GM10248 (cell line): Measurements from ENCODE around the gene GSK3A.

ENCODE experiments used
- CTCF ChIA-PET: fragments of 300-600 bp; sonication (Branson Sonifier 250); formaldehyde crosslinking; extraction: SDS; loops from one replicate; lab custom pipeline; 2021; ENCODE audit warnings: antibody characterized with exemption; lab: Yijun Ruan, JAX
- POLR2A ChIA-PET: fragments of 350-650 bp; sonication (Branson Sonifier 250); formaldehyde crosslinking; extraction: SDS; loops from one replicate; lab custom pipeline; 2020; ENCODE audit warnings: antibody characterized with exemption; lab: Yijun Ruan, JAX
- DNase-seq: peaks from one replicate; pipeline ENCODE4 v3.0.0; 2012; ENCODE audit errors: extremely low spot score
- TF ChIP-seq, protein P1 (sequence below): IDR thresholded peaks from 2 replicates; pipeline ENCODE4 v1.5.1; 2012; ENCODE audit warnings: mild to moderate bottlenecking, low read depth; ENCODE audit errors: extremely low read depth, missing control alignments, control extremely low read depth

Gene GSK3A

DNA sequence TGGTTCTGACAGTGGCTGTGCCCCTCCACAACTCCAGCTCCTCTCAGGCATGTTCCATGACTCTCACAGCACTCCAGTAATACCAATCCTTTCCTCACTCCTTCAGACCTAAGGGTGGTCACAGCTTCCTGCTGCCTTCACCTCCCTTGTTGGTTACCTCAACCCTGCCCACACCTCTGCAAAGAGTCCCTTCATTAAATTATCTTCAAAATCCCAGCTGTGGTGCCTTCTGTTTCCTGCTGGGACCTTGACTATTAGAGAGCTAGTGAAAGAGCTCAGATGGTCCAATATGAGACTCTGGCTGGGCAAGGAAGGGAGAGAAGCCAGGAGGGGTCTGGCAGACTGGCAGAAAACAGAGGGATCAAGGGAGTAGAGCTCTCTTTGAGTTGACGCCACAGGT lies 51.1 kb downstream of the GSK3A start:
- POLR2A ChIA-PET = interaction anchor here (0.5 kb wide), 1 partner anchor 246 kb away, joined by 4 read pairs; no protein-coding TSS in a partner anchor
- TF ChIP-seq, protein P1, sequence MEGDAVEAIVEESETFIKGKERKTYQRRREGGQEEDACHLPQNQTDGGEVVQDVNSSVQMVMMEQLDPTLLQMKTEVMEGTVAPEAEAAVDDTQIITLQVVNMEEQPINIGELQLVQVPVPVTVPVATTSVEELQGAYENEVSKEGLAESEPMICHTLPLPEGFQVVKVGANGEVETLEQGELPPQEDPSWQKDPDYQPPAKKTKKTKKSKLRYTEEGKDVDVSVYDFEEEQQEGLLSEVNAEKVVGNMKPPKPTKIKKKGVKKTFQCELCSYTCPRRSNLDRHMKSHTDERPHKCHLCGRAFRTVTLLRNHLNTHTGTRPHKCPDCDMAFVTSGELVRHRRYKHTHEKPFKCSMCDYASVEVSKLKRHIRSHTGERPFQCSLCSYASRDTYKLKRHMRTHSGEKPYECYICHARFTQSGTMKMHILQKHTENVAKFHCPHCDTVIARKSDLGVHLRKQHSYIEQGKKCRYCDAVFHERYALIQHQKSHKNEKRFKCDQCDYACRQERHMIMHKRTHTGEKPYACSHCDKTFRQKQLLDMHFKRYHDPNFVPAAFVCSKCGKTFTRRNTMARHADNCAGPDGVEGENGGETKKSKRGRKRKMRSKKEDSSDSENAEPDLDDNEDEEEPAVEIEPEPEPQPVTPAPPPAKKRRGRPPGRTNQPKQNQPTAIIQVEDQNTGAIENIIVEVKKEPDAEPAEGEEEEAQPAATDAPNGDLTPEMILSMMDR = no peak
- no peak for DNase-seq
- CTCF ChIA-PET = interaction anchor here (1.3 kb wide), 1 partner anchor 11 kb away, joined by 3 read pairs; no protein-coding TSS in a partner anchor

DNA sequence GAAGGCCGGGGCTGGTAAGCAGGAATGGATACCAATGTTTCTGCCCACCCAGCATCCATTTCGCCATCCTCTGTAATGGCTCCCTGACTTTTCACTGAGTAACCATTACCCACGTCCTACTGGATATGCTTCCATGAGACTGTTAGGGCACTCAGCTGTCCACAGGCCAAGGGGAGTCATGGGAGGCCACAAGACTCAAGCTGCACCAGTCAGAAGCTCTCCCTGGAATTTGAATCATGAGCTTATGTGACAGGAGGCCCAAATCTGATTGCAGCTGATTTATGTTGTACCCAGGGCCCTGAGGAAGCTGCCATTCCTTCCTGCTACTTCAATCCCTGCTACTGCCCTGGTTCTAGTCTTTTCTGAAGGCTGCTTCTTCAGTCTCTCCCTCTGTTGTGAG lies 53.3 kb downstream of the GSK3A start:
- CTCF ChIA-PET = interaction anchor here (0.9 to 10.2 kb wide), 5 partner anchors 11 to 81 kb away, joined by 3 to 80 read pairs (median 5); partner anchors contain the start of gene POU2F2
- TF ChIP-seq, protein P1 = no peak
- DNase-seq = no peak
- POLR2A ChIA-PET = no interaction called here

DNA sequence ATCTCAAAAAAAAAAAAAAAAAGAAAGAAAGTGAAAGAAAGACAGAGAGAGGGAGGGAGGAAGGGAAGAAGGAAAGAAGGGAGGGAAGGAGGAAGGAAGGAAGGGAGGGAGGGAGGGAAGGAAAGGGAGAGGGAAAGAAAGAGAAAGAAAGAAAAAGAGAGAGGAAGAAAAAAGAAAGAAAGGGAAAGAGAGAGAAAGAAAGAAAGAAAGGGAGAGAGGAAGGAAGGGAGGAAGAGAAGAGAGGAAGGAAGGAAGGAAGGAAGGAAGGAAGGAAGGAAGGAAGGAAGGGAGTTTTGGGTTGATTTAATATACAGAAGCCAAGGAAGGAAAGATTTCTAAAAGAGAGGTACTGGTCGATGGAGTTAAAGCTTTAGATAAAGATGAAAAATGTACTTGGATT lies 53.7 kb downstream of the GSK3A start:
- POLR2A ChIA-PET = no interaction called here
- TF ChIP-seq, protein P1 = no peak
- no peak for DNase-seq
- CTCF ChIA-PET = interaction anchor here (0.9 to 10.2 kb wide), 5 partner anchors 11 to 80 kb away, joined by 3 to 80 read pairs (median 5); partner anchors contain the start of gene POU2F2

DNA sequence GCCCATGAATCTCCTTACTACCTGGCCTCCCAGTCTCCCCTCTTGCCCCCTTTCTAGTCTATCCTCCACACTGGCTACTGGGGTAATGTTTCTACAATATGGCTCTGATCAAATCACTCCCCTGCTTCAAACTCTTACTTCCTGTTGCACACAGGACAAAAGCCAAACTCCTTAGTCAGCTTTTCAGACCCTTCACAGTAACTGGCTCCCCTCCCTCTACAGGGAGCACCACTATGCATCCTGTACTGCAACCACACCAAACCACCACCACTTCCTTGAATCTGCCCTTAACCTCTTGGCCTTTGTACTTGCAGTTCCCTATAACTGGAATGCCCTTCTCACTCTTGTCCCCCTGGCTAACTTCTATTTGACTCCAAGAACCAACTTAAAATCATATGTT lies 57.1 kb downstream of the GSK3A start:
- POLR2A ChIA-PET = no interaction called here
- TF ChIP-seq, protein P1 = no peak
- CTCF ChIA-PET = interaction anchor here (0.7 to 10.2 kb wide), 13 partner anchors 9 to 77 kb away, joined by 3 to 80 read pairs (median 5); partner anchors contain the start of gene POU2F2
- DNase-seq = no peak

DNA sequence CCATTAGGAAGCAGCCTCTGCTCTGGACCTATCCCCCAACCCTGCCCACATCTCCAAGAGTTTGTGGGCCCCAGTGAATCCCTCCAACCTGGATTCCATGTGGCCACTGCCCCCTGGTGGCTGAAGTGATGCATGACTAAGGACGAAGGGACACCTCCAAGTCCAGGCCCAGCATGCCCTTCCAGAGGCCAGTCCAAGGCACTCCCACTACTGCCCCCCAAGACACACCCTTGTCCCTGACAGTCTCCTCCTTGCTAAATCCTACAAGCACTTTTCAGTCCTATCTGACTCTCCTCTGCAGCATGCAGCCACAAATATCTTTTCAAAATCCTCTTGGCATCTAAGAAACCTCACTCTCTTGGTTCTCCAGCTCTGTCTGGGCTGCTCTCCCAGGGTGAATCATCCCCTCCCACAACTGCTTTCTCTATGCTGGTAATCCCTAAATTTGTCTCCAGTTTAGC lies 58.0 kb downstream of the GSK3A start:
- ChIA-PET CTCF (interaction anchor here (0.6 to 10.2 kb wide), 20 partner anchors 8 to 303 kb away, joined by 3 to 80 read pairs (median 4); partner anchors contain the start of gene POU2F2), POLR2A (no interaction called here)
- TF ChIP-seq, protein P1 = peak; percentile 92
- peak; percentile 80 for DNase-seq
